ENCODE results near the gene ADAMTS2. TPM values are rescaled to one million over a fixed set of nuclear protein-coding genes. Genes with fewer than 3 reads are reported as not detected.

ADAMTS2 gene
- polyA plus RNA-seq, 3 donors: 0.74 to 2.3 TPM; not detected in 1

GRCh38 chr5:179122411-179123108 is 222.7 kb downstream of the ADAMTS2 start:
- H3K27me3 Mint-ChIP-seq (ENCODE audit: low read depth in 3 of 3): peaks cover 0 to 4% (median 0%) of the 10 kb centered on the region in 3 donors
- H3K27ac Mint-ChIP-seq: no peak overlapping the region
- H3K9ac ChIP-seq (ENCODE audit: insufficient read depth, low read length, poor library complexity, severe bottlenecking): no peak overlapping the region
- peaks cover 73 to 93% (median 86%) of the 10 kb centered on the region in 7 donors for H3K9me3 Mint-ChIP-seq
- peaks cover 98% of the 10 kb centered on the region in 2 donors for H3K9me3 ChIP-seq (replicated peaks in 1 of 2; ENCODE audit: control insufficient read depth in 1 of 2, insufficient read depth in 1 of 2, low read length in 2 of 2)
- no peaks in the 10 kb centered on the region for H3K4me1 Mint-ChIP-seq
- no peaks in the 10 kb centered on the region for H4K20me1 ChIP-seq (ENCODE audit: insufficient read depth, low read length)
- TF ChIP-seq CTCF (IDR thresholded peaks at IDR 0.05): no peak
- no peak overlapping the region for H3K4me2 ChIP-seq (replicated peaks; ENCODE audit: extremely low read depth, low read length, poor library complexity, severe bottlenecking)
- DNase-seq: no peak
- no peaks in the 10 kb centered on the region for H3K4me1 ChIP-seq (ENCODE audit: control insufficient read depth in 1 of 2, insufficient read depth in 2 of 2, low read length in 2 of 2)
- intact Hi-C loops (cut with micrococcal nuclease): no loop called here
- H3K36me3 ChIP-seq (replicated peaks in 1 of 2; ENCODE audit: control insufficient read depth in 1 of 2, insufficient read depth in 2 of 2, low read length in 2 of 2): no peaks in the 10 kb centered on the region
- no peaks in the 10 kb centered on the region for H3K27me3 ChIP-seq (ENCODE audit: control insufficient read depth in 2 of 2, insufficient read depth in 2 of 2, low read length in 2 of 2)
- no peaks in the 10 kb centered on the region for H3K36me3 Mint-ChIP-seq
- WGBS (ENCODE audit: insufficient coverage): 98% methylated on average over 16 of the region's 19 CpGs
- no peak overlapping the region for H3K4me3 ChIP-seq (replicated peaks in 1 of 3; ENCODE audit: low read depth in 2 of 3, low read length in 3 of 3)
- no peak overlapping the region for H3K4me3 Mint-ChIP-seq
- no peak overlapping the region for H3K27ac ChIP-seq (ENCODE audit: low read depth in 1 of 2, low read length in 2 of 2)
- no peak overlapping the region for H2AFZ ChIP-seq (ENCODE audit: insufficient read depth, low read depth, low read length, poor library complexity, severe bottlenecking)
- no peaks in the 10 kb centered on the region for H3K79me2 ChIP-seq (ENCODE audit: insufficient read depth, low read length)

- H3K27ac Mint-ChIP-seq: no peak overlapping the region
- intact Hi-C loops (cut with micrococcal nuclease): no loop called here
- H3K9me3 Mint-ChIP-seq: peaks cover 67 to 93% (median 84%) of the 10 kb centered on the region in 7 donors
- H3K4me3 Mint-ChIP-seq: no peak overlapping the region
- no peak for DNase-seq
- H3K27me3 ChIP-seq (ENCODE audit: control insufficient read depth in 2 of 2, insufficient read depth in 2 of 2, low read length in 2 of 2): no peaks in the 10 kb centered on the region
- 97% methylated on average over 21 of the region's 25 CpGs for WGBS (ENCODE audit: insufficient coverage)
- H3K9ac ChIP-seq (ENCODE audit: insufficient read depth, low read length, poor library complexity, severe bottlenecking): no peak overlapping the region
- H3K79me2 ChIP-seq (ENCODE audit: insufficient read depth, low read length): no peaks in the 10 kb centered on the region
- H3K27me3 Mint-ChIP-seq (ENCODE audit: low read depth in 3 of 3): peaks cover 0 to 4% (median 0%) of the 10 kb centered on the region in 3 donors
- no peaks in the 10 kb centered on the region for H3K4me1 Mint-ChIP-seq
- no peak overlapping the region for H3K4me2 ChIP-seq (replicated peaks; ENCODE audit: extremely low read depth, low read length, poor library complexity, severe bottlenecking)
- no peak for TF ChIP-seq CTCF (IDR thresholded peaks at IDR 0.05)
- no peak overlapping the region for H3K4me3 ChIP-seq (replicated peaks in 1 of 3; ENCODE audit: low read depth in 2 of 3, low read length in 3 of 3)
- H3K36me3 Mint-ChIP-seq: no peaks in the 10 kb centered on the region
- no peak overlapping the region for H3K27ac ChIP-seq (ENCODE audit: low read depth in 1 of 2, low read length in 2 of 2)
- H3K4me1 ChIP-seq (ENCODE audit: control insufficient read depth in 1 of 2, insufficient read depth in 2 of 2, low read length in 2 of 2): no peaks in the 10 kb centered on the region
- no peaks in the 10 kb centered on the region for H3K36me3 ChIP-seq (replicated peaks in 1 of 2; ENCODE audit: control insufficient read depth in 1 of 2, insufficient read depth in 2 of 2, low read length in 2 of 2)
- no peaks in the 10 kb centered on the region for H4K20me1 ChIP-seq (ENCODE audit: insufficient read depth, low read length)
- peaks cover 96 to 98% of the 10 kb centered on the region in 2 donors for H3K9me3 ChIP-seq (replicated peaks in 1 of 2; ENCODE audit: control insufficient read depth in 1 of 2, insufficient read depth in 1 of 2, low read length in 2 of 2)
- H2AFZ ChIP-seq (ENCODE audit: insufficient read depth, low read depth, low read length, poor library complexity, severe bottlenecking): no peak overlapping the region
Observed at GRCh38 chr5:179121667-179122111, 223.6 kb downstream of the ADAMTS2 start.
